Small intestine (tissue), 7 donors: ENCODE data around the gene EPB41. TPM values are rescaled to one million over a fixed set of nuclear protein-coding genes. Genes with fewer than 3 reads are reported as not detected.
"Not testable (repeated sequence)": the region's sequence is repeated elsewhere in the genome, so short reads cannot be mapped to it uniquely, and the experiment has no call there.

Experiments
- DNase-seq, 2 donors: peaks; one replicate each; pipeline versions ENCODE4 v3.0.0 to v3.0.0-alpha.2; 2013
- FAIRE-seq: peaks from 2 replicates; lab custom pipeline; 2012; peaks lifted over from hg19 to GRCh38; lab: Jason Lieb, UNC
- H3K27ac ChIP-seq, 3 donors: one replicate each; pipeline ENCODE4 v1.5.1; 2013; ENCODE audit warnings: low read length in 2 of 3, mild to moderate bottlenecking in 2 of 3, control low read depth in 1 of 3, inconsistent platforms in 1 of 3, low read depth in 1 of 3, moderate library complexity in 1 of 3
- H3K27me3 ChIP-seq, 3 donors: one replicate each; pipeline ENCODE4 v1.6.1; 2013; ENCODE audit warnings: low read length in 3 of 3, inconsistent platforms in 1 of 3; ENCODE audit not compliant: control insufficient read depth in 3 of 3, insufficient read depth in 3 of 3
- H3K36me3 ChIP-seq, 3 donors: one replicate each; pipeline ENCODE4 v1.6.1; 2013; ENCODE audit warnings: low read length in 3 of 3, inconsistent platforms in 1 of 3, low read depth in 1 of 3, mild to moderate bottlenecking in 1 of 3, moderate library complexity in 1 of 3; ENCODE audit not compliant: control insufficient read depth in 3 of 3, insufficient read depth in 2 of 3
- H3K4me1 ChIP-seq, 3 donors: one replicate each; pipeline ENCODE4 v1.6.1; 2013; ENCODE audit warnings: low read length in 2 of 3, inconsistent platforms in 1 of 3, low read depth in 1 of 3, mild to moderate bottlenecking in 1 of 3, moderate library complexity in 1 of 3; ENCODE audit not compliant: control insufficient read depth in 3 of 3, insufficient read depth in 2 of 3
- H3K4me3 ChIP-seq, 3 donors: one replicate each; pipeline ENCODE4 v1.5.1; 2013; ENCODE audit warnings: low read length in 3 of 3, control low read depth in 1 of 3, inconsistent platforms in 1 of 3, low read depth in 1 of 3, mild to moderate bottlenecking in 1 of 3, moderate library complexity in 1 of 3
- H3K9me3 ChIP-seq, 2 donors: one replicate each; pipeline ENCODE4 v1.6.1; 2013; ENCODE audit warnings: low read depth in 1 of 2, low read length in 1 of 2; ENCODE audit not compliant: control insufficient read depth in 2 of 2, insufficient read depth in 1 of 2
- WGBS, 3 donors: extraction: QIAGEN DNeasy Blood & Tissue Kit; methylation state at CpG; one replicate each; pipeline ENCODE4 v1.1.7; 2013; 5-methylcytosine and 5-hydroxymethylcytosine counted together
- polyA plus RNA-seq, 4 donors: library from polyadenylated mRNA; stranded (reverse) in 3 of 4; unstranded in 1 of 4; fragments of 200-250 nt in 3 of 4; fragments of 120-200 nt in 1 of 4; gene quantifications; one replicate each; pipeline versions ENCODE4 v1.2.1 to v1.2.3, GENCODE V29; 2013
- donor health status: healthy with polysubstance abuse.
- donor health status: control.
- donor health status: control.
- donor health status: Bipolar disorder and iron deficiency.
- donor health status: healthy.

EPB41 gene
- polyA plus RNA-seq, 4 donors, result 14.9 to 77.9 (median 20.5) TPM

- FAIRE-seq (no peak), DNase-seq (no peak)
- no peak overlapping the region for H3K4me3 ChIP-seq
- peaks cover 0 to 17% (median 3%) of the 10 kb centered on the region in 3 donors for H3K4me1 ChIP-seq
- H3K27ac ChIP-seq, result no peak overlapping the region
- no peaks in the 10 kb centered on the region for H3K27me3 ChIP-seq
- H3K36me3 ChIP-seq, result peaks cover 4 to 28% (median 5%) of the 10 kb centered on the region in 3 donors
- H3K9me3 ChIP-seq, result peaks cover 0 to 19% of the 10 kb centered on the region in 2 donors
- WGBS, 3 donors, result 77 to 81% (median 80%) methylated on average over 2 of the region's 2 CpGs
These were observed 228.3 kb downstream of the EPB41 start for GRCh38 chr1:29142714-29143113.

- H3K4me3 ChIP-seq, result no peak overlapping the region
- H3K9me3 ChIP-seq, result peaks cover 0 to 32% of the 10 kb centered on the region in 2 donors
- no peak for DNase-seq
- H3K27ac ChIP-seq, result no peak overlapping the region
- FAIRE-seq, result no peak
- H3K36me3 ChIP-seq, result peaks cover 12 to 42% (median 13%) of the 10 kb centered on the region in 3 donors
- no peaks in the 10 kb centered on the region for H3K27me3 ChIP-seq
- 93 to 98% (median 94%) methylated on average over 2 of the region's 2 CpGs for WGBS, 3 donors
- H3K4me1 ChIP-seq, result peaks cover 0 to 17% (median 3%) of the 10 kb centered on the region in 3 donors
These were observed 229.8 kb downstream of the EPB41 start for GRCh38 chr1:29144178-29144577.

GRCh38 chr1:29145739-29146437, 231.5 kb downstream of the EPB41 start:
- WGBS, 3 donors, result 20 to 62% (median 44%) methylated on average over 8 of the region's 8 CpGs
- peaks cover 0 to 17% (median 3%) of the 10 kb centered on the region in 3 donors for H3K4me1 ChIP-seq
- no peak overlapping the region for H3K4me3 ChIP-seq
- peaks cover 0 to 33% of the 10 kb centered on the region in 2 donors for H3K9me3 ChIP-seq
- peak overlapping the region; percentile 67 to 90 (median 80) for H3K27ac ChIP-seq
- FAIRE-seq (no peak), DNase-seq (peak; percentile 89 to 94)
- H3K36me3 ChIP-seq, result peaks cover 12 to 58% (median 23%) of the 10 kb centered on the region in 3 donors
- no peaks in the 10 kb centered on the region for H3K27me3 ChIP-seq

GRCh38 chr1:29148656-29149491, 234.5 kb downstream of the EPB41 start:
- DNase-seq (peak; percentile 55 to 88), FAIRE-seq (no peak)
- WGBS, 3 donors, result 78 to 89% (median 81%) methylated on average over 35 of the region's 35 CpGs
- Histone ChIP-seq H3K9me3 (peaks cover 0 to 26% of the 10 kb centered on the region in 2 donors), H3K27ac (peak overlapping the region in 2 of 3 donors; percentile 0 to 48), H3K36me3 (peaks cover 14 to 73% (median 37%) of the 10 kb centered on the region in 3 donors), H3K4me1 (peaks cover 0 to 17% (median 3%) of the 10 kb centered on the region in 3 donors), H3K27me3 (no peaks in the 10 kb centered on the region), H3K4me3 (no peak overlapping the region)

GRCh38 chr1:29150346-29150745, 236.0 kb downstream of the EPB41 start:
- H3K27me3 ChIP-seq, H3K4me3 ChIP-seq, FAIRE-seq, DNase-seq, H3K27ac ChIP-seq: not testable (repeated sequence)
- Histone ChIP-seq H3K36me3 (peaks cover 14 to 80% (median 37%) of the 10 kb centered on the region in 3 donors), H3K4me1 (peaks cover 0 to 12% (median 3%) of the 10 kb centered on the region in 3 donors), H3K9me3 (peaks cover 0 to 25% of the 10 kb centered on the region in 2 donors)
- 97% methylated on average over 9 of the region's 9 CpGs for WGBS, 3 donors

GRCh38 chr1:29152046-29152805, 237.9 kb downstream of the EPB41 start:
- WGBS, 3 donors, result 89 to 94% (median 93%) methylated on average over 8 of the region's 8 CpGs
- Histone ChIP-seq H3K9me3 (peaks cover 0 to 24% of the 10 kb centered on the region in 2 donors), H3K4me3 (no peak overlapping the region), H3K4me1 (peaks cover 0 to 14% (median 2%) of the 10 kb centered on the region in 3 donors), H3K27me3 (no peaks in the 10 kb centered on the region), H3K27ac (no peak overlapping the region), H3K36me3 (peaks cover 19 to 83% (median 38%) of the 10 kb centered on the region in 3 donors)
- DNase-seq (no peak), FAIRE-seq (no peak)

GRCh38 chr1:29156543-29157268, 242.3 kb downstream of the EPB41 start:
- no peak overlapping the region for H3K4me3 ChIP-seq
- FAIRE-seq, result no peak
- H3K9me3 ChIP-seq, result peaks cover 0 to 30% of the 10 kb centered on the region in 2 donors
- H3K27ac ChIP-seq, result peak overlapping the region; percentile 74 to 92 (median 78)
- DNase-seq, result peak; percentile 81 to 93
- peaks cover 0 to 17% (median 2%) of the 10 kb centered on the region in 3 donors for H3K4me1 ChIP-seq
- H3K36me3 ChIP-seq, result peaks cover 20 to 71% (median 39%) of the 10 kb centered on the region in 3 donors
- 33 to 51% (median 49%) methylated on average over 10 of the region's 10 CpGs for WGBS, 3 donors
- H3K27me3 ChIP-seq, result no peaks in the 10 kb centered on the region
